Left lung (tissue), 10 donors: Measurements from ENCODE around the gene KCTD14. TPM values are rescaled to one million over a fixed set of nuclear protein-coding genes. Genes with fewer than 3 reads are reported as not detected.
A peak's percentile ranks its signal among the peaks of the same experiment; 100 is the strongest.

Source experiments
- ATAC-seq: fragments of 200-7000 bp; cut with Tn5 transposase; one replicate; pipeline ENCODE4 v1.9.1; 2020; ENCODE audit warnings: moderate library complexity
- DNase-seq, 4 donors: peaks; one replicate each; pipeline ENCODE4 v3.0.0-alpha.2; 2013 to 2020
- H3K27ac ChIP-seq, 2 donors: fragments of 200-600 bp; sonication (generic) in 1 of 2; one replicate each; pipeline versions ENCODE4 v1.5.0 to v1.8.0; 2020 to 2021
- H3K27me3 ChIP-seq, 2 donors: fragments of 200-600 bp; sonication (generic) in 1 of 2; one replicate each; pipeline versions ENCODE4 v1.5.0 to v1.8.0; 2020 to 2021
- H3K36me3 ChIP-seq, 2 donors: fragments of 200-600 bp; sonication (generic) in 1 of 2; one replicate each; pipeline versions ENCODE4 v1.5.0 to v1.8.0; 2020 to 2021
- H3K4me1 ChIP-seq, 2 donors: fragments of 200-600 bp; one replicate each; pipeline ENCODE4 v1.8.0; 2021
- H3K4me3 ChIP-seq, 2 donors: fragments of 200-600 bp; sonication (generic) in 1 of 2; one replicate each; pipeline versions ENCODE4 v1.5.0 to v1.8.0; 2020 to 2021; ENCODE audit warnings: mild to moderate bottlenecking in 1 of 2
- H3K9me3 ChIP-seq, 2 donors: fragments of 200-600 bp; sonication (generic) in 1 of 2; one replicate each; pipeline versions ENCODE4 v1.5.0 to v1.8.0; 2020 to 2021
- intact Hi-C, 2 donors: fragments of 100-400 bp; cut with DNase I; formaldehyde crosslinking; loops; one replicate each; pipeline versions ENCODE4 v1.11.2 to v1.14.2; 2022
- polyA plus RNA-seq, 6 donors: library from polyadenylated mRNA; unstranded; fragments of 120-200 nt; gene quantifications; one replicate each; pipeline ENCODE4 v1.2.1, GENCODE V29; 2013; ENCODE audit not compliant: insufficient read length in 6 of 6
- total RNA-seq, 2 donors: library from RNA; stranded (reverse); fragmentation: NEBNext Ultra II Directional; extraction: Animal tissue kit (Norgen Biotek cat#: 25700); gene quantifications; one replicate each; pipeline ENCODE4 v1.2.1, GENCODE V29; 2021
- TF ChIP-seq, protein P1 (sequence below), 2 donors: fragments of 200-600 bp; sonication (generic) in 1 of 2; IDR thresholded peaks; one replicate each; pipeline versions ENCODE4 v1.5.0 to v1.8.0; 2021; ENCODE audit warnings: antibody characterized with exemption in 2 of 2
- donor health status: DM: no; HTN: yes; CAD: no.
- donor health status: DM: no; HTN: no; CAD: no.

Gene KCTD14
- total and polyA plus RNA-seq, 8 donors, result 6.5 to 19.2 (median 8.8) TPM

DNA sequence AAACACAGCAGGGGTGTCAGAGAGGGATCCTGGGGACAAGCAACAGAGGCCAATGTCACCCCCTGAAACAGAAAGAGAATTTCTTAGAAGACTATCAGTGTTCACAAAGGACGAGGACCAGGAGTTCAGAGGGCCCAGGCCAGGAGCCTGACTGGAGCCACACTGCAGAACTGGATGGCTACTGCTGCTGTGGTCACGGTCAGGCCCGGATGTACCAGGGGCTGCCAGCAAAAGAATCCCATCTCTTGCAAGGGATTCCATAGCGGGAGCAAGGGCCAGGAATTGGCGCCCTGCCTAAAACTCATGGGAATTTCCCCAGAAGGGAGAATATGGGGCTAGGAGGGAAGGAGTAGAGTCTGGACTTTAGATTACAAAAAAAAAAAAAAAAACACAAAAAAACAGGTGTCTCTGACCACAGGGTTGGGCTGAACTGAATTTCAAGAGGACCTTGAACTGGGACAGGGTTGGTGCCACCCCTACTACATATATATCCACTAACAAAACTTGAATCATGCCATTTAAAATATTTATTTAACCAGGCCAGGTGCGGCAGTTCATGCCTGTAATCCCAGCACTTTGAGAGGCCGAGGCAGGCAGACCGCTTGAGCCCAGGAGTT is 15.7 kb upstream of the KCTD14 start:
- H3K9me3 ChIP-seq, result no peaks in the 10 kb centered on the region
- H3K27ac ChIP-seq, result no peak overlapping the region
- DNase-seq (no peak), ATAC-seq (peak; percentile 4)
- no peaks in the 10 kb centered on the region for H3K36me3 ChIP-seq
- H3K4me3 ChIP-seq, result no peak overlapping the region
- no peaks in the 10 kb centered on the region for H3K27me3 ChIP-seq
- intact Hi-C loops, result no loop called here
- TF ChIP-seq, protein P1, sequence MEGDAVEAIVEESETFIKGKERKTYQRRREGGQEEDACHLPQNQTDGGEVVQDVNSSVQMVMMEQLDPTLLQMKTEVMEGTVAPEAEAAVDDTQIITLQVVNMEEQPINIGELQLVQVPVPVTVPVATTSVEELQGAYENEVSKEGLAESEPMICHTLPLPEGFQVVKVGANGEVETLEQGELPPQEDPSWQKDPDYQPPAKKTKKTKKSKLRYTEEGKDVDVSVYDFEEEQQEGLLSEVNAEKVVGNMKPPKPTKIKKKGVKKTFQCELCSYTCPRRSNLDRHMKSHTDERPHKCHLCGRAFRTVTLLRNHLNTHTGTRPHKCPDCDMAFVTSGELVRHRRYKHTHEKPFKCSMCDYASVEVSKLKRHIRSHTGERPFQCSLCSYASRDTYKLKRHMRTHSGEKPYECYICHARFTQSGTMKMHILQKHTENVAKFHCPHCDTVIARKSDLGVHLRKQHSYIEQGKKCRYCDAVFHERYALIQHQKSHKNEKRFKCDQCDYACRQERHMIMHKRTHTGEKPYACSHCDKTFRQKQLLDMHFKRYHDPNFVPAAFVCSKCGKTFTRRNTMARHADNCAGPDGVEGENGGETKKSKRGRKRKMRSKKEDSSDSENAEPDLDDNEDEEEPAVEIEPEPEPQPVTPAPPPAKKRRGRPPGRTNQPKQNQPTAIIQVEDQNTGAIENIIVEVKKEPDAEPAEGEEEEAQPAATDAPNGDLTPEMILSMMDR (IDR thresholded peaks at IDR 0.05), result no peak
- H3K4me1 ChIP-seq, result peaks cover 4 to 14% of the 10 kb centered on the region in 2 donors

DNA sequence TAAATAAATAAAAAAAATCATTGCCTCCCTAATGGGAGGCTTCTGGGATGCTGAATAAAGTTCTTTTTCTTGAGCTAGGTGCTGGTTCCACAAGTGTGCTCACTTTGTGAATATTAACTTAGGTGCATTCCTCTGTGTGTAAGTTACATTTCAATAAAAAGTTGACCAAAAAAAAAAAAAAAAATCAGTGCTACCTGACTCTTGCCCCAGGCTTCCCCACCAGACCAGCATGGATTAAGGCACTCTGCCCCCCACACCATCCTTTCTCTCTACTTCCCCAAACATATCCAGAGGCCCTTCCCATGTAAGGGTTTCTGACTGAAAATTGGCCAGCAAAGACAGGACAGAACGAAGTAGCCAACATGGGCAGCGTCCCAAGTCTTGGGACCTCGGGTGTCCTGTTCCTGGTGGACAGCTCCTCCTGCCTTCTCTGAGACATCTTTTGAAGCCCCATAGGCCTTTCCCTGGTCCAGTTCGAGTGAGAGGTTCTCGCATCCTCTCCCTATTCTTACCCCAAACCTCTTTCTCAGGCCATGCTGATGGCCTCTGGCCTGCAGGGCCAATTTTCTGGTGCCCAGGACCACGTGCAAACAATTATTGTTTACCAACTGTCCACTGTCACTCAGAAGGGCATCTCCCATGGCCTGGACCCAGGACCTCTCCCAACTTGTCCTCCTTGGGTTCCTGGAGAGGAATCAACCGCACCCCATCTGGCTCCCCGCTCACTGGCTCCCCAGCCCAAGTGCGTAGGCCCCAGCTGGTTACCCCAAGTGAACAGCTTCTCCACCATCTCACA is 14.9 kb upstream of the KCTD14 start:
- TF ChIP-seq, protein P1 (IDR thresholded peaks at IDR 0.05), result no peak
- Histone ChIP-seq H3K4me3 (no peak overlapping the region), H3K36me3 (no peaks in the 10 kb centered on the region), H3K9me3 (no peaks in the 10 kb centered on the region), H3K27ac (no peak overlapping the region), H3K27me3 (no peaks in the 10 kb centered on the region), H3K4me1 (peaks cover 4 to 14% of the 10 kb centered on the region in 2 donors)
- intact Hi-C loops, result no loop called here
- ATAC-seq (no peak), DNase-seq (no peak)

DNA sequence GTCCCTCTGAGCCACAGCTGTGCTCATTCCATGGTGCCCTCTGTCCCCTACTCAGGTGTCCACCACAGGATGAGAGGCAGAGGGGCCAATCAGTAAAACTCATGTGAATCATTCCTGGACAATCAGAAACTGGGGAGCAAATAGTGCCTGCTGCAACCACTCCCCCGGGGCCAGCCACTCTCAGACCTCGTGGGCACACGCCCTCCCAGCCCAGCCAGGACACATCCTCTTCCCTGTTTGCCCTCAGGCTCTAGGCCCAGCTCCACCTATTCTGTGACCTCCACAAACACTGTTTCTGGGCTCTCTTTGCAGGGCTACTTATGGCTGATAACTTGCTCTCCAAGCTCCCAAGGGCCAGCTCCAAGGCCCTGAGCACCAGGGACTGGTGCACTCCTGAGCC is 14.0 kb upstream of the KCTD14 start:
- Histone ChIP-seq H3K27ac (no peak overlapping the region), H3K4me1 (peaks cover 4 to 14% of the 10 kb centered on the region in 2 donors), H3K4me3 (no peak overlapping the region), H3K27me3 (no peaks in the 10 kb centered on the region), H3K9me3 (no peaks in the 10 kb centered on the region), H3K36me3 (no peaks in the 10 kb centered on the region)
- DNase-seq (peak in 1 of 4 donors; percentile 63), ATAC-seq (peak; percentile 88)
- intact Hi-C loops, result no loop called here
- TF ChIP-seq, protein P1 (IDR thresholded peaks at IDR 0.05), result no peak

DNA sequence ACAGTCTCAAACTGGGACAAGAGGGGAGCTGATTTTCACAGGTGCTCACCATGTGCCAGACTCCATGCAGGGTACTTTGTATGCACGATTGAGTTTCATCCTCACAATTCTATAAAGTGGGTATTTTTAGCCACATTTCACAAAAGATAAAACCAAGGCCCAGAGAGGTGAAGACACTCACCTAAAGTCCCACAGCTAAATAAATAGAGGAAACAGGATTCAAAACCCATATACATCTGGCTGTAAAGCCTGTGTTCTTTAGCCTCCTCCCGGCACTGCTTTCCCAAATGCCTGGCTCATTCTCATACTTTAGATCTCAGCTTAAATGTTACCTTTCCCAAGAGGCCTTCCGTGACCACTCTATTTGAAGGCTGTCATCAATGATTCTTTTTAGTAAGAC is 13.2 kb upstream of the KCTD14 start:
- no peaks in the 10 kb centered on the region for H3K36me3 ChIP-seq
- ATAC-seq, result no peak
- no peak for DNase-seq
- no peaks in the 10 kb centered on the region for H3K9me3 ChIP-seq
- H3K4me3 ChIP-seq, result no peak overlapping the region
- intact Hi-C loops, result no loop called here
- H3K4me1 ChIP-seq, result peaks cover 4 to 14% of the 10 kb centered on the region in 2 donors
- TF ChIP-seq, protein P1 (IDR thresholded peaks at IDR 0.05), result no peak
- H3K27me3 ChIP-seq, result no peaks in the 10 kb centered on the region
- H3K27ac ChIP-seq, result no peak overlapping the region

DNA sequence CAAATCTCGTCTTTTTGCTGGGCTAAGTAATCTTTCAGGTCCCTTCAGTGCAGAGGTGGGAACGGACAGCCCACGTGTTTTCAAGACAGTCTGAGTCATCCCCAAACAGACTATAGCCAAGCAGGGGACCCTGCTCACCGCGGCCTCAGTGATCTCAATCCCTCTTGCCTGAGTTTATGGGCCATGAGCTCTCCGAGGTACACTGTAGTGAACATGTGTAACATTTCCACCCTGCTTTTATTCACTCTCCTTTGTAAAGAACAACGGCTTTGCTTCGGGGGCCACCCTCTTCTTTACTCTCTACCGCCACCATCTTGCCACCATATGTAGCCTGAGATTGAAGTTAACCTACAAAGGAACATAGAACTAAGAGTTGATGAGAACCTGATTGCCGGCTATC is 11.5 kb upstream of the KCTD14 start:
- H3K36me3 ChIP-seq, result no peaks in the 10 kb centered on the region
- H3K27me3 ChIP-seq, result no peaks in the 10 kb centered on the region
- no peak for ATAC-seq
- intact Hi-C loops, result no loop called here
- TF ChIP-seq, protein P1 (IDR thresholded peaks at IDR 0.05), result no peak
- peaks cover 7 to 8% of the 10 kb centered on the region in 2 donors for H3K4me1 ChIP-seq
- H3K4me3 ChIP-seq, result no peak overlapping the region
- H3K9me3 ChIP-seq, result no peaks in the 10 kb centered on the region
- no peak overlapping the region for H3K27ac ChIP-seq
- DNase-seq, result no peak
